ENCODE measurements around the gene BABAM1.

GRCh38 chr19:17323300-17323963 lies 56.2 kb downstream of the BABAM1 start:
- TF ChIP-seq CTCF (IDR thresholded peaks at IDR 0.05) (no peak), POLR2AphosphoS5 (IDR thresholded peaks at IDR 0.05) (no peak), POLR2A (IDR thresholded peaks at IDR 0.05) (no peak), EP300 (IDR thresholded peaks at IDR 0.05) (no peak)

All from suprapubic skin (tissue), 4 donors.